Measurements from ENCODE around the gene GTF2IRD1. TPM values are rescaled to one million over a fixed set of nuclear protein-coding genes. Genes with fewer than 3 reads are reported as not detected.

The GTF2IRD1 gene
- total RNA-seq, 1 experiment from 2014 or later = 14.9 TPM

- Histone ChIP-seq H3F3A (ENCODE audit: low read length, unreplicated experiment) (no peaks in the 10 kb centered on the region), H4K20me1 (ENCODE audit: low read length) (no peaks in the 10 kb centered on the region), H2AFZ (ENCODE audit: low read length) (no peak overlapping the region), H3K4me1 (ENCODE audit: insufficient read depth, low read length) (0 out of 2 replicates have a peak, but pooled peaks cover 3% of the 10 kb centered on the region), H3K4me3 (ENCODE audit: low read length) (no peak overlapping the region), H3K9ac (ENCODE audit: low read length) (no peak overlapping the region), H3K4me2 (ENCODE audit: low read length) (no peak overlapping the region), H3K9me3 (ENCODE audit: low read length) (no peaks in the 10 kb centered on the region), H3K27me3 (ENCODE audit: low read length) (no peaks in the 10 kb centered on the region), H3K79me2 (ENCODE audit: low read length) (no peaks in the 10 kb centered on the region), H3K9me2 (replicated peaks; ENCODE audit: low read length) (no peaks in the 10 kb centered on the region), H3K27ac (ENCODE audit: low read length) (no peak overlapping the region), H3K36me3 (ENCODE audit: low read depth, low read length) (no peaks in the 10 kb centered on the region)
- ChIA-PET POLR2A (ENCODE audit: unreplicated experiment) (no interaction called here), CTCF (no interaction called here)
- ATAC-seq (no peak), DNase-seq (no peak)
- no peak for TF ChIP-seq EZH2phosphoT487 (IDR thresholded peaks at IDR 0.05; ENCODE audit: borderline replicate concordance, low read length)
- TF ChIP-seq CTCF (conservative IDR thresholded peaks at IDR 0.05; ENCODE audit: low read depth, low read length) = no peak
- TF ChIP-seq EZH2 (IDR thresholded peaks at IDR 0.05; ENCODE audit: low read length, unreplicated experiment) = no peak
- intact Hi-C loops (cut with micrococcal nuclease) = no loop called here
- no TSS peak for BruUV-seq (replicated peaks)
Observed at GRCh38 chr7:74570533-74571156, 116.9 kb downstream of the GTF2IRD1 start.

- no peak overlapping the region for H3K4me3 ChIP-seq (ENCODE audit: low read length)
- H3K9me2 ChIP-seq (replicated peaks; ENCODE audit: low read length) = no peaks in the 10 kb centered on the region
- DNase-seq (no peak), ATAC-seq (no peak)
- BruUV-seq (replicated peaks) = no TSS peak
- no peak overlapping the region for H3K9ac ChIP-seq (ENCODE audit: low read length)
- intact Hi-C loops (cut with micrococcal nuclease) = no loop called here
- H3K4me1 ChIP-seq (ENCODE audit: insufficient read depth, low read length) = 0 out of 2 replicates have a peak, but pooled peaks cover 3% of the 10 kb centered on the region
- no peaks in the 10 kb centered on the region for H3K79me2 ChIP-seq (ENCODE audit: low read length)
- H3K4me2 ChIP-seq (ENCODE audit: low read length) = no peak overlapping the region
- POLR2A ChIA-PET (ENCODE audit: unreplicated experiment) = no interaction called here
- no peaks in the 10 kb centered on the region for H3F3A ChIP-seq (ENCODE audit: low read length, unreplicated experiment)
- H3K36me3 ChIP-seq (ENCODE audit: low read depth, low read length) = no peaks in the 10 kb centered on the region
- CTCF ChIA-PET = no interaction called here
- no peaks in the 10 kb centered on the region for H3K9me3 ChIP-seq (ENCODE audit: low read length)
- TF ChIP-seq CTCF (conservative IDR thresholded peaks at IDR 0.05; ENCODE audit: low read depth, low read length) = no peak
- no peak for TF ChIP-seq EZH2 (IDR thresholded peaks at IDR 0.05; ENCODE audit: low read length, unreplicated experiment)
- no peak for TF ChIP-seq EZH2phosphoT487 (IDR thresholded peaks at IDR 0.05; ENCODE audit: borderline replicate concordance, low read length)
- H4K20me1 ChIP-seq (ENCODE audit: low read length) = no peaks in the 10 kb centered on the region
- no peaks in the 10 kb centered on the region for H3K27me3 ChIP-seq (ENCODE audit: low read length)
- no peak overlapping the region for H3K27ac ChIP-seq (ENCODE audit: low read length)
- H2AFZ ChIP-seq (ENCODE audit: low read length) = no peak overlapping the region
Observed at GRCh38 chr7:74572301-74572979, 118.7 kb downstream of the GTF2IRD1 start.

- no peak for DNase-seq
- intact Hi-C loops (cut with micrococcal nuclease) = no loop called here
- Histone ChIP-seq H3K9me2 (replicated peaks; ENCODE audit: low read length) (no peaks in the 10 kb centered on the region), H3F3A (ENCODE audit: low read length, unreplicated experiment) (no peaks in the 10 kb centered on the region), H3K27me3 (ENCODE audit: low read length) (no peaks in the 10 kb centered on the region), H3K9ac (ENCODE audit: low read length) (no peak overlapping the region), H3K4me2 (ENCODE audit: low read length) (no peak overlapping the region), H3K36me3 (ENCODE audit: low read depth, low read length) (no peaks in the 10 kb centered on the region), H4K20me1 (ENCODE audit: low read length) (no peaks in the 10 kb centered on the region), H3K79me2 (ENCODE audit: low read length) (no peaks in the 10 kb centered on the region), H3K4me3 (ENCODE audit: low read length) (no peak overlapping the region), H3K9me3 (ENCODE audit: low read length) (no peaks in the 10 kb centered on the region), H3K27ac (ENCODE audit: low read length) (no peak overlapping the region), H3K4me1 (ENCODE audit: insufficient read depth, low read length) (0 out of 2 replicates have a peak, but pooled peaks cover 3% of the 10 kb centered on the region), H2AFZ (ENCODE audit: low read length) (no peak overlapping the region)
- POLR2A ChIA-PET (ENCODE audit: unreplicated experiment) = no interaction called here
- ATAC-seq = no peak
- BruUV-seq (replicated peaks) = no TSS peak
- TF ChIP-seq EZH2phosphoT487 (IDR thresholded peaks at IDR 0.05; ENCODE audit: borderline replicate concordance, low read length) = no peak
- TF ChIP-seq EZH2 (IDR thresholded peaks at IDR 0.05; ENCODE audit: low read length, unreplicated experiment) = no peak
- no peak for TF ChIP-seq CTCF (conservative IDR thresholded peaks at IDR 0.05; ENCODE audit: low read depth, low read length)
- CTCF ChIA-PET = no interaction called here
Observed at GRCh38 chr7:74573512-74573911, 119.8 kb downstream of the GTF2IRD1 start.

All from PC-3 (cell line).